Lower leg skin (tissue), 4 donors: Measurements from ENCODE around the gene TMEM123. TPM values are rescaled to one million over a fixed set of nuclear protein-coding genes. Genes with fewer than 3 reads are reported as not detected.

Experiments used
- DNase-seq, 2 donors: peaks; one replicate each; pipeline ENCODE4 v3.0.0-alpha.2; 2019; ENCODE audit warnings: low spot score in 2 of 2
- H3K4me3 ChIP-seq: fragments of 200-600 bp; sonication (generic); 2 replicates; pipeline ENCODE4 v1.5.1; 2017; ENCODE audit warnings: mild to moderate bottlenecking, low read depth; ENCODE audit not compliant: poor library complexity, severe bottlenecking
- CTCF ChIP-seq, 3 donors: fragments of 450-650 bp; IDR thresholded peaks; one replicate each; pipeline ENCODE4 v1.5.1; 2016; ENCODE audit warnings: antibody characterized with exemption in 3 of 3, mild to moderate bottlenecking in 3 of 3, moderate library complexity in 2 of 3
- POLR2A ChIP-seq, 2 donors: fragments of 450-650 bp; IDR thresholded peaks; one replicate each; pipeline ENCODE4 v1.6.1; 2016 to 2017; ENCODE audit warnings: antibody characterized with exemption in 2 of 2, mild to moderate bottlenecking in 1 of 2, moderate library complexity in 1 of 2
- WGBS, 2 donors: methylation state at CpG; one replicate each; pipeline ENCODE4 v1.1.5; 2018; 5-methylcytosine and 5-hydroxymethylcytosine counted together
- intact Hi-C: fragments of 100-400 bp; cut with DNase I; formaldehyde crosslinking; loops from one replicate; pipeline ENCODE4 v1.15.0; 2023; ENCODE audit warnings: low total_unique reads
- total RNA-seq, 4 donors: library from RNA; depleted of rRNA; stranded (reverse); fragments of >200 nt; gene quantifications; one replicate each; pipeline ENCODE4 v1.1.0, GENCODE V29; 2016

TMEM123 gene
- total RNA-seq, 4 donors from 2014 or later = 158 to 250 (median 206) TPM

- WGBS, 2 donors = 85 to 87% methylated on average over 5 of the region's 5 CpGs
- TF ChIP-seq POLR2A (IDR thresholded peaks at IDR 0.05) (no peak), CTCF (IDR thresholded peaks at IDR 0.05) (no peak)
- no peak overlapping the region for H3K4me3 ChIP-seq
- no peak for DNase-seq
- intact Hi-C loops = no loop called here
Measured at GRCh38 chr11:102410382-102410784, 42.2 kb downstream of the TMEM123 start.

GRCh38 chr11:102408339-102408738, 44.2 kb downstream of the TMEM123 start:
- WGBS, 2 donors = 85 to 94% methylated on average over 1 of the region's 1 CpG

GRCh38 chr11:102407901-102408300, 44.7 kb downstream of the TMEM123 start:
- WGBS, 2 donors = 36 to 40% methylated on average over 3 of the region's 3 CpGs

More at GRCh38 chr11:102408339-102408738, 44.2 kb downstream of the TMEM123 start:
- no peak for TF ChIP-seq POLR2A (IDR thresholded peaks at IDR 0.05)
- no peak for TF ChIP-seq CTCF (IDR thresholded peaks at IDR 0.05)
- no peak for DNase-seq
- intact Hi-C loops = no loop called here
- no peak overlapping the region for H3K4me3 ChIP-seq

GRCh38 chr11:102406099-102406498, 46.5 kb downstream of the TMEM123 start:
- intact Hi-C loops = no loop called here
- no peak overlapping the region for H3K4me3 ChIP-seq
- DNase-seq = no peak
- 100% methylated on average over 2 of the region's 2 CpGs for WGBS, 2 donors
- TF ChIP-seq POLR2A (IDR thresholded peaks at IDR 0.05) (no peak), CTCF (IDR thresholded peaks at IDR 0.05) (no peak)

More at GRCh38 chr11:102407901-102408300, 44.7 kb downstream of the TMEM123 start:
- H3K4me3 ChIP-seq = no peak overlapping the region
- no peak for DNase-seq
- intact Hi-C loops = no loop called here
- TF ChIP-seq CTCF (IDR thresholded peaks at IDR 0.05) = no peak
- TF ChIP-seq POLR2A (IDR thresholded peaks at IDR 0.05) = no peak

GRCh38 chr11:102405501-102405900, 47.1 kb downstream of the TMEM123 start:
- intact Hi-C loops = no loop called here
- TF ChIP-seq POLR2A (IDR thresholded peaks at IDR 0.05) = no peak
- no peak for TF ChIP-seq CTCF (IDR thresholded peaks at IDR 0.05)
- no peak for DNase-seq
- H3K4me3 ChIP-seq = no peak overlapping the region
- 90% methylated on average over 5 of the region's 5 CpGs for WGBS, 2 donors

- DNase-seq = no peak
- no peak overlapping the region for H3K4me3 ChIP-seq
- intact Hi-C loops = no loop called here
- TF ChIP-seq POLR2A (IDR thresholded peaks at IDR 0.05) = no peak
- no peak for TF ChIP-seq CTCF (IDR thresholded peaks at IDR 0.05)
Measured at GRCh38 chr11:102402548-102402947, 50.0 kb downstream of the TMEM123 start.
